Panc1 (cell line): ENCODE results near the gene TRIM43.
"Not testable (repeated sequence)": the region's sequence is repeated elsewhere in the genome, so short reads cannot be mapped to it uniquely, and the experiment has no call there.

ENCODE experiments used
- POLR2AphosphoS5 ChIP-seq: IDR thresholded peaks from 2 replicates; pipeline ENCODE4 v1.6.1; 2012; ENCODE audit warnings: mild to moderate bottlenecking, low read depth, low read length, moderate library complexity
- SIN3A ChIP-seq: IDR thresholded peaks from 2 replicates; pipeline ENCODE4 v1.6.1; 2012; ENCODE audit warnings: low read depth, mild to moderate bottlenecking, low read length, moderate library complexity, borderline replicate concordance; ENCODE audit not compliant: insufficient read depth
- TCF7L2 ChIP-seq: IDR thresholded peaks from 2 replicates; pipeline ENCODE4 v1.6.1; 2011; ENCODE audit warnings: mild to moderate bottlenecking, low read depth, low read length, inconsistent platforms
- TF ChIP-seq, protein P1 (sequence below): fragments of 450-650 bp; IDR thresholded peaks from 2 replicates; pipeline ENCODE4 v1.5.1; 2017; ENCODE audit warnings: mild to moderate bottlenecking
- TF ChIP-seq, protein P2 (sequence below), 2 experiments: IDR thresholded peaks; 2 replicates each; pipeline ENCODE4 v1.6.1; 2011 to 2012; ENCODE audit warnings: low read depth in 2 of 2, control low read depth in 1 of 2, low read length in 1 of 2, mild to moderate bottlenecking in 1 of 2, moderate library complexity in 1 of 2; ENCODE audit not compliant: insufficient read depth in 1 of 2

DNA sequence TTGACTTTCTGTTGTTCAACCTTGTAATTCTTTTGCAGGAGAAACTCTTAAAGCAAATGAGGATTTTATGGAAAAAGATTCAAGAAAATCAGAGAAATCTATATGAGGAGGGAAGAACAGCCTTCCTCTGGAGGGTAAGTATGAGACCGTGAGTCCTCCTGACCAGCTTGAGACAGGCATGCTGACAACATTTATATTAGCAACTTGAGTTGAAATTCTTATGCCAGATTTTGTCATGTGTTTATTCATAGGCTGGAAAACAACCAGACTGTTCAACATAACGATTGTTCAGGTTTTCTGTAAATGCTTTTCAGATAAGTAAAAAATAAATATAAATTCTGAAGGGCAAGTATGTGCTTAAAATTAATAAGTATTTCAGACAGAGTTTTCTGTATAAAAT, 3.2 kb downstream of the TRIM43 start:
- TF ChIP-seq, protein P1, sequence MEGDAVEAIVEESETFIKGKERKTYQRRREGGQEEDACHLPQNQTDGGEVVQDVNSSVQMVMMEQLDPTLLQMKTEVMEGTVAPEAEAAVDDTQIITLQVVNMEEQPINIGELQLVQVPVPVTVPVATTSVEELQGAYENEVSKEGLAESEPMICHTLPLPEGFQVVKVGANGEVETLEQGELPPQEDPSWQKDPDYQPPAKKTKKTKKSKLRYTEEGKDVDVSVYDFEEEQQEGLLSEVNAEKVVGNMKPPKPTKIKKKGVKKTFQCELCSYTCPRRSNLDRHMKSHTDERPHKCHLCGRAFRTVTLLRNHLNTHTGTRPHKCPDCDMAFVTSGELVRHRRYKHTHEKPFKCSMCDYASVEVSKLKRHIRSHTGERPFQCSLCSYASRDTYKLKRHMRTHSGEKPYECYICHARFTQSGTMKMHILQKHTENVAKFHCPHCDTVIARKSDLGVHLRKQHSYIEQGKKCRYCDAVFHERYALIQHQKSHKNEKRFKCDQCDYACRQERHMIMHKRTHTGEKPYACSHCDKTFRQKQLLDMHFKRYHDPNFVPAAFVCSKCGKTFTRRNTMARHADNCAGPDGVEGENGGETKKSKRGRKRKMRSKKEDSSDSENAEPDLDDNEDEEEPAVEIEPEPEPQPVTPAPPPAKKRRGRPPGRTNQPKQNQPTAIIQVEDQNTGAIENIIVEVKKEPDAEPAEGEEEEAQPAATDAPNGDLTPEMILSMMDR = not testable (repeated sequence)
- not testable (repeated sequence) for TF ChIP-seq POLR2AphosphoS5, SIN3A, TCF7L2
- TF ChIP-seq, protein P2, sequence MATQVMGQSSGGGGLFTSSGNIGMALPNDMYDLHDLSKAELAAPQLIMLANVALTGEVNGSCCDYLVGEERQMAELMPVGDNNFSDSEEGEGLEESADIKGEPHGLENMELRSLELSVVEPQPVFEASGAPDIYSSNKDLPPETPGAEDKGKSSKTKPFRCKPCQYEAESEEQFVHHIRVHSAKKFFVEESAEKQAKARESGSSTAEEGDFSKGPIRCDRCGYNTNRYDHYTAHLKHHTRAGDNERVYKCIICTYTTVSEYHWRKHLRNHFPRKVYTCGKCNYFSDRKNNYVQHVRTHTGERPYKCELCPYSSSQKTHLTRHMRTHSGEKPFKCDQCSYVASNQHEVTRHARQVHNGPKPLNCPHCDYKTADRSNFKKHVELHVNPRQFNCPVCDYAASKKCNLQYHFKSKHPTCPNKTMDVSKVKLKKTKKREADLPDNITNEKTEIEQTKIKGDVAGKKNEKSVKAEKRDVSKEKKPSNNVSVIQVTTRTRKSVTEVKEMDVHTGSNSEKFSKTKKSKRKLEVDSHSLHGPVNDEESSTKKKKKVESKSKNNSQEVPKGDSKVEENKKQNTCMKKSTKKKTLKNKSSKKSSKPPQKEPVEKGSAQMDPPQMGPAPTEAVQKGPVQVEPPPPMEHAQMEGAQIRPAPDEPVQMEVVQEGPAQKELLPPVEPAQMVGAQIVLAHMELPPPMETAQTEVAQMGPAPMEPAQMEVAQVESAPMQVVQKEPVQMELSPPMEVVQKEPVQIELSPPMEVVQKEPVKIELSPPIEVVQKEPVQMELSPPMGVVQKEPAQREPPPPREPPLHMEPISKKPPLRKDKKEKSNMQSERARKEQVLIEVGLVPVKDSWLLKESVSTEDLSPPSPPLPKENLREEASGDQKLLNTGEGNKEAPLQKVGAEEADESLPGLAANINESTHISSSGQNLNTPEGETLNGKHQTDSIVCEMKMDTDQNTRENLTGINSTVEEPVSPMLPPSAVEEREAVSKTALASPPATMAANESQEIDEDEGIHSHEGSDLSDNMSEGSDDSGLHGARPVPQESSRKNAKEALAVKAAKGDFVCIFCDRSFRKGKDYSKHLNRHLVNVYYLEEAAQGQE (IDR thresholded peaks at IDR 0.05; ENCODE audit: insufficient read depth in 1 of 2, low read depth in 2 of 2, low read length in 1 of 2) = not testable (repeated sequence)
